ENCODE data around the gene GLP2R. TPM values are rescaled to one million over a fixed set of nuclear protein-coding genes. Genes with fewer than 3 reads are reported as not detected.

The GLP2R gene
- polyA plus RNA-seq, 1 of the 3 experiments (the other 2 are of a cell fraction): not detected

- H3K4me2 ChIP-seq: no peak overlapping the region
- H3K4me1 ChIP-seq (ENCODE audit: control insufficient read depth in 1 of 2, insufficient read depth in 2 of 2, low read depth in 1 of 2, low read length in 1 of 2): no peaks in the 10 kb centered on the region
- no peak overlapping the region for H3K4me3 ChIP-seq (ENCODE audit: low read depth in 2 of 2, low read length in 1 of 2)
- no peak overlapping the region for H3K9ac ChIP-seq
- CTCF ChIA-PET: interaction anchor here (0.6 kb wide), 1 partner anchor 1935 kb away, joined by 3 read pairs; no protein-coding TSS in a partner anchor
- no peaks in the 10 kb centered on the region for H3K79me2 ChIP-seq (ENCODE audit: insufficient read depth)
- H3F3A ChIP-seq (replicated peaks; ENCODE audit: insufficient read depth): no peaks in the 10 kb centered on the region
- no peaks in the 10 kb centered on the region for H4K20me1 ChIP-seq (ENCODE audit: insufficient read depth)
- WGBS (ENCODE audit: low lambda C conversion rate): 26% methylated on average over 13 of the region's 13 CpGs
- no peaks in the 10 kb centered on the region for H3K36me3 ChIP-seq (replicated peaks in 1 of 2; ENCODE audit: control insufficient read depth in 1 of 2, insufficient read depth in 2 of 2, low read length in 1 of 2)
- H3K27ac ChIP-seq (ENCODE audit: low read depth in 2 of 2, low read length in 1 of 2): no peak overlapping the region
- no peaks in the 10 kb centered on the region for H3K9me2 ChIP-seq
- H3K27me3 ChIP-seq (ENCODE audit: insufficient read depth): peaks cover 10% of the 10 kb centered on the region; the same call in 1 of the 2 replicates
- POLR2A ChIA-PET: no interaction called here
- no peak overlapping the region for H2AFZ ChIP-seq (ENCODE audit: low read depth)
- DNase-seq: no peak
- H3K9me3 ChIP-seq: no peaks in the 10 kb centered on the region
- TF ChIP-seq RXRA (IDR thresholded peaks at IDR 0.05; ENCODE audit: borderline replicate concordance, low read depth) (no peak), FOSL2 (IDR thresholded peaks at IDR 0.05; ENCODE audit: borderline replicate concordance, low read depth) (no peak)
These were observed 2.9 kb downstream of the GLP2R start for GRCh38 chr17:9828296-9829295.

- H3F3A ChIP-seq (replicated peaks; ENCODE audit: insufficient read depth): no peaks in the 10 kb centered on the region
- no peak for TF ChIP-seq FOSL2 (IDR thresholded peaks at IDR 0.05; ENCODE audit: borderline replicate concordance, low read depth)
- no peak for TF ChIP-seq NFIC (IDR thresholded peaks at IDR 0.05; ENCODE audit: borderline replicate concordance)
- no peak for TF ChIP-seq SMC3 (IDR thresholded peaks at IDR 0.05; ENCODE audit: low read depth, low read length)
- TF ChIP-seq NRF1 (IDR thresholded peaks at IDR 0.05; ENCODE audit: low read depth, low read length): no peak
- ChIA-PET POLR2A (no interaction called here), CTCF (interaction anchor here (0.6 kb wide), 1 partner anchor 1934 kb away, joined by 3 read pairs; no protein-coding TSS in a partner anchor)
- no peak overlapping the region for H3K9ac ChIP-seq
- H3K36me3 ChIP-seq (replicated peaks in 1 of 2; ENCODE audit: control insufficient read depth in 1 of 2, insufficient read depth in 2 of 2, low read length in 1 of 2): no peaks in the 10 kb centered on the region
- 15% methylated on average over 2 of the region's 2 CpGs for WGBS (ENCODE audit: low lambda C conversion rate)
- no peak overlapping the region for H2AFZ ChIP-seq (ENCODE audit: low read depth)
- H3K9me3 ChIP-seq: no peaks in the 10 kb centered on the region
- no peak for DNase-seq
- H3K27me3 ChIP-seq (ENCODE audit: insufficient read depth): peaks cover 6% of the 10 kb centered on the region; the same call in 1 of the 2 replicates
- no peak overlapping the region for H3K27ac ChIP-seq (ENCODE audit: low read depth in 2 of 2, low read length in 1 of 2)
- no peaks in the 10 kb centered on the region for H3K4me1 ChIP-seq (ENCODE audit: control insufficient read depth in 1 of 2, insufficient read depth in 2 of 2, low read depth in 1 of 2, low read length in 1 of 2)
- H3K4me3 ChIP-seq (ENCODE audit: low read depth in 2 of 2, low read length in 1 of 2): no peak overlapping the region
- no peaks in the 10 kb centered on the region for H4K20me1 ChIP-seq (ENCODE audit: insufficient read depth)
- H3K4me2 ChIP-seq: no peak overlapping the region
- no peaks in the 10 kb centered on the region for H3K9me2 ChIP-seq
- no peaks in the 10 kb centered on the region for H3K79me2 ChIP-seq (ENCODE audit: insufficient read depth)
These were observed 3.6 kb downstream of the GLP2R start for GRCh38 chr17:9829343-9829742.

GRCh38 chr17:9830711-9831110, 5.0 kb downstream of the GLP2R start:
- H3K9me3 ChIP-seq: no peaks in the 10 kb centered on the region
- H3K9me2 ChIP-seq: no peaks in the 10 kb centered on the region
- H3K27me3 ChIP-seq (ENCODE audit: insufficient read depth): no peaks in the 10 kb centered on the region; the same call in 1 of the 2 replicates
- no peak overlapping the region for H3K4me3 ChIP-seq (ENCODE audit: low read depth in 2 of 2, low read length in 1 of 2)
- H3K9ac ChIP-seq: no peak overlapping the region
- no peaks in the 10 kb centered on the region for H3F3A ChIP-seq (replicated peaks; ENCODE audit: insufficient read depth)
- H4K20me1 ChIP-seq (ENCODE audit: insufficient read depth): no peaks in the 10 kb centered on the region
- no peak for DNase-seq
- H2AFZ ChIP-seq (ENCODE audit: low read depth): no peak overlapping the region
- 17% methylated on average over 2 of the region's 2 CpGs for WGBS (ENCODE audit: low lambda C conversion rate)
- H3K4me2 ChIP-seq: no peak overlapping the region
- no peak overlapping the region for H3K27ac ChIP-seq (ENCODE audit: low read depth in 2 of 2, low read length in 1 of 2)
- no peaks in the 10 kb centered on the region for H3K79me2 ChIP-seq (ENCODE audit: insufficient read depth)
- ChIA-PET POLR2A (no interaction called here), CTCF (no interaction called here)
- H3K36me3 ChIP-seq (replicated peaks in 1 of 2; ENCODE audit: control insufficient read depth in 1 of 2, insufficient read depth in 2 of 2, low read length in 1 of 2): no peaks in the 10 kb centered on the region
- no peaks in the 10 kb centered on the region for H3K4me1 ChIP-seq (ENCODE audit: control insufficient read depth in 1 of 2, insufficient read depth in 2 of 2, low read depth in 1 of 2, low read length in 1 of 2)
- TF ChIP-seq REST (IDR thresholded peaks at IDR 0.05; ENCODE audit: low read depth, low read length): no peak
- no peak for TF ChIP-seq SMC3 (IDR thresholded peaks at IDR 0.05; ENCODE audit: low read depth, low read length)
- TF ChIP-seq ELF1 (IDR thresholded peaks at IDR 0.05): no peak
- no peak for TF ChIP-seq FOXM1 (IDR thresholded peaks at IDR 0.05; ENCODE audit: low read depth)
- no peak for TF ChIP-seq PBX3 (IDR thresholded peaks at IDR 0.05)
- no peak for TF ChIP-seq EP300 (IDR thresholded peaks at IDR 0.05; ENCODE audit: borderline replicate concordance in 1 of 2, low read depth in 1 of 2, low read length in 1 of 2)
- TF ChIP-seq FOXJ3 (CRISPR knock-in tag; IDR thresholded peaks at IDR 0.05): no peak
